Measurements from ENCODE around the gene SHISAL2B.

DNA sequence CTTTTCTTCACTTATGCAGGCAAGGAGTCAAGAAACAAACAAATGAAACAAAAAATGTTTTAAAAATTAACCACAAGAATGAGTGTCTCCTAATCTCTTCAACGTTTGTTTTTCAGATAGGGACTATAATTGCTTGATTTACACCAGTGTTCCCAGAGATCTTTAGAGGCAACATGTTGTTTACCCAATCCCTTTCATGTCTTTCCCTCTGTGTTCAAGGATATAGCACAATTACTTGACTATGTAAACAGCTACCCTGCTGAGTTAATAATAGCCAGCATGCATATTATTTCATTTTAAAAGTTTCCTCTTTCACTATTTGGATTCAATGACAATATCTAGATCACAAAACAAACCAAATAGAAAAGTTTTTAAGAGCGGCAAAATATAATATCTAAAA, 25.1 kb upstream of the SHISAL2B start:
- TF ChIP-seq POLR2A (IDR thresholded peaks at IDR 0.05) (no peak), EP300 (IDR thresholded peaks at IDR 0.05) (no peak)
- TF ChIP-seq, protein P1, sequence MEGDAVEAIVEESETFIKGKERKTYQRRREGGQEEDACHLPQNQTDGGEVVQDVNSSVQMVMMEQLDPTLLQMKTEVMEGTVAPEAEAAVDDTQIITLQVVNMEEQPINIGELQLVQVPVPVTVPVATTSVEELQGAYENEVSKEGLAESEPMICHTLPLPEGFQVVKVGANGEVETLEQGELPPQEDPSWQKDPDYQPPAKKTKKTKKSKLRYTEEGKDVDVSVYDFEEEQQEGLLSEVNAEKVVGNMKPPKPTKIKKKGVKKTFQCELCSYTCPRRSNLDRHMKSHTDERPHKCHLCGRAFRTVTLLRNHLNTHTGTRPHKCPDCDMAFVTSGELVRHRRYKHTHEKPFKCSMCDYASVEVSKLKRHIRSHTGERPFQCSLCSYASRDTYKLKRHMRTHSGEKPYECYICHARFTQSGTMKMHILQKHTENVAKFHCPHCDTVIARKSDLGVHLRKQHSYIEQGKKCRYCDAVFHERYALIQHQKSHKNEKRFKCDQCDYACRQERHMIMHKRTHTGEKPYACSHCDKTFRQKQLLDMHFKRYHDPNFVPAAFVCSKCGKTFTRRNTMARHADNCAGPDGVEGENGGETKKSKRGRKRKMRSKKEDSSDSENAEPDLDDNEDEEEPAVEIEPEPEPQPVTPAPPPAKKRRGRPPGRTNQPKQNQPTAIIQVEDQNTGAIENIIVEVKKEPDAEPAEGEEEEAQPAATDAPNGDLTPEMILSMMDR (IDR thresholded peaks at IDR 0.05) = no peak
